PC-9 (cell line): ENCODE data around the gene OR6B2. TPM values are rescaled to one million over a fixed set of nuclear protein-coding genes. Genes with fewer than 3 reads are reported as not detected.

Experiments used
- BruUV-seq: library from RNA; stranded (reverse); fragments of 400-500 nt; replicated peaks from 2 replicates; lab custom pipeline; 2021; lab: Mats Ljungman, UMichigan
- CTCF ChIA-PET: fragments of 300-600 bp; sonication (Branson Sonifier 250); formaldehyde crosslinking; loops from one replicate; lab custom pipeline; 2022; ENCODE audit warnings: antibody characterized with exemption; lab: Charles Lee
- POLR2A ChIA-PET: fragments of 300-600 bp; sonication (Branson Sonifier 250); formaldehyde crosslinking; loops from one replicate; lab custom pipeline; 2022; ENCODE audit warnings: antibody characterized with exemption; ENCODE audit not compliant: unreplicated experiment; lab: Charles Lee
- DNase-seq, 2 experiments: peaks; one replicate each; pipeline versions ENCODE4 v3.0.0 to v3.0.0-alpha.2; 2015 to 2022; ENCODE audit warnings: mixed read lengths in 1 of 2
- H2AFZ ChIP-seq: fragments of 200-600 bp; sonication (generic); 2 replicates; pipeline ENCODE4 v1.8.1; 2017; ENCODE audit warnings: antibody characterized with exemption
- H3F3A ChIP-seq: fragments of 200-600 bp; sonication (generic); 2 replicates; pipeline ENCODE4 v1.8.1; 2017; ENCODE audit warnings: antibody characterized with exemption, mild to moderate bottlenecking, low read depth; ENCODE audit not compliant: insufficient read depth
- H3K27ac ChIP-seq: fragments of 200-600 bp; sonication (generic); 2 replicates; pipeline ENCODE4 v1.6.1; 2016; ENCODE audit warnings: mixed run types
- H3K27me3 ChIP-seq: fragments of 200-600 bp; sonication (generic); 2 replicates; pipeline ENCODE4 v1.6.1; 2016; ENCODE audit warnings: low read depth, mixed run types; ENCODE audit not compliant: insufficient read depth
- H3K36me3 ChIP-seq: fragments of 200-600 bp; sonication (generic); 2 replicates; pipeline ENCODE4 v1.6.1; 2016; ENCODE audit warnings: low read depth, mixed run types
- H3K4me1 ChIP-seq: fragments of 200-600 bp; sonication (generic); replicated peaks from 2 replicates; pipeline ENCODE4 v1.6.1; 2016; ENCODE audit warnings: mixed run types; ENCODE audit not compliant: insufficient read depth
- H3K4me2 ChIP-seq: fragments of 200-600 bp; sonication (generic); 2 replicates; pipeline ENCODE4 v1.6.1; 2017; ENCODE audit warnings: mixed run types
- H3K4me3 ChIP-seq: fragments of 200-600 bp; sonication (generic); 2 replicates; pipeline ENCODE4 v1.6.1; 2016; ENCODE audit warnings: mixed run types
- H3K79me2 ChIP-seq: fragments of 200-600 bp; sonication (generic); 2 replicates; pipeline ENCODE4 v1.6.1; 2017; ENCODE audit warnings: low read depth, mixed run types
- H3K9me2 ChIP-seq: fragments of 200-600 bp; sonication (generic); 2 replicates; pipeline ENCODE4 v1.8.1; 2017; ENCODE audit warnings: mild to moderate bottlenecking; ENCODE audit not compliant: insufficient read depth
- H3K9me3 ChIP-seq: fragments of 200-600 bp; sonication (generic); 2 replicates; pipeline ENCODE4 v1.8.1; 2016; ENCODE audit warnings: low read depth; ENCODE audit not compliant: insufficient read depth
- H4K20me1 ChIP-seq: fragments of 200-600 bp; sonication (generic); 2 replicates; pipeline ENCODE4 v1.8.1; 2017; ENCODE audit not compliant: insufficient read depth
- CTCF ChIP-seq: fragments of 200-600 bp; sonication (generic); conservative IDR thresholded peaks from 2 replicates; pipeline ENCODE4 v1.6.1; 2017; ENCODE audit warnings: mixed run types, antibody characterized with exemption, mild to moderate bottlenecking, moderate library complexity
- EZH2 ChIP-seq: fragments of 200-600 bp; sonication (generic); IDR thresholded peaks from 2 replicates; pipeline ENCODE4 v1.8.0; 2017; ENCODE audit warnings: antibody characterized with exemption, low read depth
- intact Hi-C: fragments of 100-400 bp; cut with micrococcal nuclease; formaldehyde crosslinking; loops from one replicate; pipeline ENCODE4 v1.10.0; 2022; ENCODE audit not compliant: unreplicated experiment
- total RNA-seq: library from RNA; stranded (reverse); gene quantifications from 2 replicates; pipeline ENCODE4 v1.2.3, GENCODE V29; 2021

Gene OR6B2
- total RNA-seq, 1 experiment from 2014 or later, result not detected

GRCh38 chr2:240053173-240054155 lies 23.2 kb upstream of the OR6B2 start, which contains the start of gene OR6B3:
Gene OR6B3, minus strand, starts transcription at chr2:240053521.
- Histone ChIP-seq H3K27ac (no peak within 1 kb of the TSS), H3F3A (no peaks in the 10 kb centered on the region), H3K4me3 (no peak within 1 kb of the TSS), H3K9me2 (no peaks in the 10 kb centered on the region), H3K79me2 (no peaks in the 10 kb centered on the region), H4K20me1 (no peaks in the 10 kb centered on the region), H3K36me3 (no peaks in the 10 kb centered on the region), H3K27me3 (peaks cover 99% of the 10 kb centered on the region), H3K9me3 (no peaks in the 10 kb centered on the region), H3K4me1 (no peaks in the 10 kb centered on the region), H2AFZ (no peak within 1 kb of the TSS), H3K4me2 (no peak within 1 kb of the TSS)
- ChIA-PET POLR2A (no interaction called here), CTCF (no interaction called here)
- intact Hi-C loops, result no loop called here
- no peak for DNase-seq
- no TSS peak for BruUV-seq
- TF ChIP-seq EZH2 (no peak), CTCF (no peak)

GRCh38 chr2:240052524-240052923 lies 22.3 kb upstream of the OR6B2 start:
- Histone ChIP-seq H2AFZ (no peak overlapping the region), H3F3A (no peaks in the 10 kb centered on the region), H3K27ac (no peak overlapping the region), H3K4me3 (no peak overlapping the region), H3K79me2 (no peaks in the 10 kb centered on the region), H3K9me3 (no peaks in the 10 kb centered on the region), H3K4me1 (no peaks in the 10 kb centered on the region), H3K9me2 (no peaks in the 10 kb centered on the region), H3K4me2 (no peak overlapping the region), H3K36me3 (no peaks in the 10 kb centered on the region), H4K20me1 (no peaks in the 10 kb centered on the region), H3K27me3 (peaks cover 99% of the 10 kb centered on the region)
- ChIA-PET POLR2A (no interaction called here), CTCF (interaction anchor here (1.5 kb wide), 1 partner anchor 8 kb away, joined by 4 read pairs; no protein-coding TSS in a partner anchor)
- BruUV-seq, result no TSS peak
- DNase-seq, result no peak
- intact Hi-C loops, result no loop called here
- TF ChIP-seq CTCF (no peak), EZH2 (no peak)

GRCh38 chr2:240051697-240052096 lies 21.5 kb upstream of the OR6B2 start:
- Histone ChIP-seq H3K79me2 (no peaks in the 10 kb centered on the region), H3K4me1 (no peaks in the 10 kb centered on the region), H2AFZ (no peak overlapping the region), H3K4me2 (no peak overlapping the region), H3K9me3 (no peaks in the 10 kb centered on the region), H3K27ac (no peak overlapping the region), H4K20me1 (no peaks in the 10 kb centered on the region; the same call in 1 of the 2 replicates), H3K4me3 (no peak overlapping the region), H3K9me2 (no peaks in the 10 kb centered on the region), H3F3A (no peaks in the 10 kb centered on the region), H3K36me3 (no peaks in the 10 kb centered on the region), H3K27me3 (peaks cover 99% of the 10 kb centered on the region)
- intact Hi-C loops, result no loop called here
- POLR2A ChIA-PET, result no interaction called here
- CTCF ChIA-PET, result interaction anchor here (1.5 kb wide), 1 partner anchor 9 kb away, joined by 4 read pairs; no protein-coding TSS in a partner anchor
- no TSS peak for BruUV-seq
- DNase-seq, result no peak
- TF ChIP-seq CTCF (no peak), EZH2 (no peak)
